ENCODE measurements around the gene SLC25A26.

DNA sequence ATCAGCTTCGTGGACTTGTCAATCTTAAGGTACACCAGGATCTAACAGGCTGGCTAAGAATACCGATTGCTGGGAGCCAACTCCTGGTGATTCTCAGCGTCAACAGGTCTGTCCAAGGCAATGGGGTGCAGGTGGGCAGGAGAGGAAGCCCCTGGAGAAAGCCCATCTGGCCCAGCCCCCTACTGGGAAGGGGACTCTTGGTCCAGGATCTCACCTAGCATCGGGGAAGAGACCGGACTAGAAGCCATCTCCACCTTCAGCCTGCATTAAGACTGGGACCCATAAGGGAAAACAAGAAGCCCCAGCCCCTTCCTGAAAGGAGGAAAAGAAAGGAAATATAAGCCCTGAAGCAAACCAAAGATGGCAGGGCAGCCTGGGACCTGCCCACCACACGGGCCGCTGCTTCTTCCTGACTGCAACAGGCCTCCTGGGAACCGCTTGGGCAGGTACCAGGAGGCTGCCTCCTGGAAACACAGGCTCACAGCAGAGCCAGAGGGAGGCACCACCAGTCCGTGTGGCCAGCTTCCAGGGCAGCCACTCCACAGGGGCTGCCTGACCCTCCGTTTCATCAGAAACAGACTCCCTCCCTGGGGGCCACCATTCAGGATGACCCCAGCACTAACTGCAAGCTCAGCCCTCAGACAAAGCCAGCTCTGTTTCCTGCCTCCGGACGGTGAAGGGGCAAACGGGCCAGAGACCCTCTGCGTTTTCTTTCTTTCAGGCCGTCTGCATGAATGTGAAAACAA, 179.8 kb downstream of the SLC25A26 start:
- TF ChIP-seq, protein P1, sequence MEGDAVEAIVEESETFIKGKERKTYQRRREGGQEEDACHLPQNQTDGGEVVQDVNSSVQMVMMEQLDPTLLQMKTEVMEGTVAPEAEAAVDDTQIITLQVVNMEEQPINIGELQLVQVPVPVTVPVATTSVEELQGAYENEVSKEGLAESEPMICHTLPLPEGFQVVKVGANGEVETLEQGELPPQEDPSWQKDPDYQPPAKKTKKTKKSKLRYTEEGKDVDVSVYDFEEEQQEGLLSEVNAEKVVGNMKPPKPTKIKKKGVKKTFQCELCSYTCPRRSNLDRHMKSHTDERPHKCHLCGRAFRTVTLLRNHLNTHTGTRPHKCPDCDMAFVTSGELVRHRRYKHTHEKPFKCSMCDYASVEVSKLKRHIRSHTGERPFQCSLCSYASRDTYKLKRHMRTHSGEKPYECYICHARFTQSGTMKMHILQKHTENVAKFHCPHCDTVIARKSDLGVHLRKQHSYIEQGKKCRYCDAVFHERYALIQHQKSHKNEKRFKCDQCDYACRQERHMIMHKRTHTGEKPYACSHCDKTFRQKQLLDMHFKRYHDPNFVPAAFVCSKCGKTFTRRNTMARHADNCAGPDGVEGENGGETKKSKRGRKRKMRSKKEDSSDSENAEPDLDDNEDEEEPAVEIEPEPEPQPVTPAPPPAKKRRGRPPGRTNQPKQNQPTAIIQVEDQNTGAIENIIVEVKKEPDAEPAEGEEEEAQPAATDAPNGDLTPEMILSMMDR (IDR thresholded peaks at IDR 0.05): no peak
- TF ChIP-seq POLR2A (IDR thresholded peaks at IDR 0.05): no peak
